ENCODE results near the gene PTPRB.

DNA sequence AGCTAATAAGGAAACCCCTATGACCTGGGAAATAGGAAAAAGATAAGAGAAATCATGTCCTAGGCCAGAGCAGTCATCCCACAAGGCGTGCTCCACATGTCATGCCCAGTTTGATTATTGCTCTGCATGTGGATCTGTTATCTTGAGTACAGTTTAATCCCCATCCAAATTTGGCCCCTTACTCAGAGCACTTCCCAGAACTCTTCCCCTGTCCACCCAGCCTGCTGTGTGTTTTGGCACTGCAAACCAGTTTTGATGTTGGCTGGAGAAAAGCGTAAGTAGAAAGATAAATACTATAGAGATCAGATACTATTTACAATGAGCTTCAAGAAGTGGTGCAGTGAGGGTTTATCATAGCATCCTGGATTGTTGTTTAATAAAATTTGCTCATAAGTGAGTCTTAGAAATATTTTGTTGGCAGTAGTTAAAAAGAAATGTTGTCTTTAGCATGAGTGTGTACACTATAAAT is 83.8 kb downstream of the PTPRB start:
- TF ChIP-seq CTCF (IDR thresholded peaks at IDR 0.05; ENCODE audit: poor library complexity) (no peak), EZH2 (IDR thresholded peaks at IDR 0.05; ENCODE audit: borderline replicate concordance) (no peak), EZH2phosphoT487 (IDR thresholded peaks at IDR 0.05; ENCODE audit: low read depth, severe bottlenecking, unreplicated experiment) (no peak)

Measured in hepatocyte (in vitro differentiated cells).